Retinal pigment epithelial cell (primary cell): Measurements from ENCODE around the gene NHS.

Experiments used
- DNase-seq: peaks from one replicate; pipeline ENCODE4 v3.0.0-alpha.2; 2010; ENCODE audit warnings: low read depth
- H3K4me3 ChIP-seq: 2 replicates; pipeline ENCODE4 v1.5.1; 2011; ENCODE audit warnings: mild to moderate bottlenecking, low read length, control low read depth, moderate library complexity
- CTCF ChIP-seq: conservative IDR thresholded peaks from 2 replicates; pipeline ENCODE4 v1.5.1; 2011; ENCODE audit warnings: low read depth, low read length, control low read depth, inconsistent platforms

NHS gene

GRCh38 chrX:17432158-17432557, 57.2 kb downstream of the NHS start:
- DNase-seq = no peak
- no peak for TF ChIP-seq CTCF
- H3K4me3 ChIP-seq = no peak overlapping the region

- no peak for TF ChIP-seq CTCF
- no peak overlapping the region for H3K4me3 ChIP-seq
- no peak for DNase-seq
Measured at GRCh38 chrX:17433965-17434364, 59.0 kb downstream of the NHS start.

GRCh38 chrX:17435476-17435875, 60.5 kb downstream of the NHS start:
- no peak for DNase-seq
- H3K4me3 ChIP-seq = no peak overlapping the region
- TF ChIP-seq CTCF = no peak

- no peak for DNase-seq
- TF ChIP-seq CTCF = no peak
- H3K4me3 ChIP-seq = no peak overlapping the region
Measured at GRCh38 chrX:17438221-17438620, 63.2 kb downstream of the NHS start.

GRCh38 chrX:17440258-17440657, 65.3 kb downstream of the NHS start:
- TF ChIP-seq CTCF = no peak
- H3K4me3 ChIP-seq = no peak overlapping the region
- DNase-seq = no peak

GRCh38 chrX:17440836-17441235, 65.8 kb downstream of the NHS start:
- no peak for DNase-seq
- no peak overlapping the region for H3K4me3 ChIP-seq
- no peak for TF ChIP-seq CTCF

- no peak overlapping the region for H3K4me3 ChIP-seq
- TF ChIP-seq CTCF = no peak
- DNase-seq = no peak
Measured at GRCh38 chrX:17441965-17442364, 67.0 kb downstream of the NHS start.
